ENCODE measurements around the gene ASCL3. TPM values are rescaled to one million over a fixed set of nuclear protein-coding genes. Genes with fewer than 3 reads are reported as not detected.

ASCL3 gene
- polyA plus RNA-seq, 1 donor (not counting 4 experiments of a cell fraction or from before 2014, with no cell fraction given), result not detected

GRCh38 chr11:8917157-8917825 lies 25.5 kb downstream of the ASCL3 start:
- Histone ChIP-seq H3K4me1 (ENCODE audit: control insufficient read depth, extremely low read depth, insufficient read depth, low read length) (peaks cover 32% of the 10 kb centered on the region), H3K9me3 (ENCODE audit: control insufficient read depth, low read depth, low read length) (no peaks in the 10 kb centered on the region), H3K79me2 (ENCODE audit: control insufficient read depth, insufficient read depth, low read length) (peaks cover 13% of the 10 kb centered on the region), H3K4me3 (ENCODE audit: control insufficient read depth in 2 of 3, extremely low read depth in 1 of 3, insufficient read depth in 2 of 3, low read depth in 1 of 3, low read length in 3 of 3) (no peak overlapping the region), H3K4me2 (ENCODE audit: control insufficient read depth, extremely low read depth, insufficient read depth, low read depth, low read length) (peak overlapping the region; percentile 13), H3K9me1 (ENCODE audit: control insufficient read depth, extremely low read depth, insufficient read depth, low read length) (no peaks in the 10 kb centered on the region), H3K9ac (ENCODE audit: control insufficient read depth, extremely low read depth, insufficient read depth, low read length) (no peak overlapping the region), H3K36me3 (ENCODE audit: control insufficient read depth in 2 of 2, extremely low read depth in 1 of 2, insufficient read depth in 2 of 2, low read length in 2 of 2) (peaks cover 21 to 32% of the 10 kb centered on the region in 2 experiments), H3K27ac (ENCODE audit: control insufficient read depth, insufficient read depth, low read length) (no peak overlapping the region), H2AFZ (ENCODE audit: control insufficient read depth, low read length) (no peak overlapping the region), H3K27me3 (ENCODE audit: control insufficient read depth, extremely low read depth, insufficient read depth, low read length) (no peaks in the 10 kb centered on the region), H4K20me1 (ENCODE audit: control insufficient read depth, extremely low read depth, insufficient read depth, low read length) (no peaks in the 10 kb centered on the region)
- no peak for TF ChIP-seq EZH2 (IDR thresholded peaks at IDR 0.05; ENCODE audit: low read length)
- TF ChIP-seq CTCF (optimal IDR thresholded peaks at IDR 0.05 in 1 of 3, IDR thresholded peaks at IDR 0.05 in 1 of 3, conservative IDR thresholded peaks at IDR 0.05 in 1 of 3; ENCODE audit: extremely low read depth in 1 of 3, insufficient read depth in 2 of 3, low read length in 3 of 3), result no peak
- dilution Hi-C loops (cut with MboI; ENCODE audit: extremely low pct_ligation_motif_present, low sequenced_read_pairs), result no loop called here
- no peak for DNase-seq (ENCODE audit: low read depth, low spot score)
- peak; percentile 82 for FAIRE-seq

DNA sequence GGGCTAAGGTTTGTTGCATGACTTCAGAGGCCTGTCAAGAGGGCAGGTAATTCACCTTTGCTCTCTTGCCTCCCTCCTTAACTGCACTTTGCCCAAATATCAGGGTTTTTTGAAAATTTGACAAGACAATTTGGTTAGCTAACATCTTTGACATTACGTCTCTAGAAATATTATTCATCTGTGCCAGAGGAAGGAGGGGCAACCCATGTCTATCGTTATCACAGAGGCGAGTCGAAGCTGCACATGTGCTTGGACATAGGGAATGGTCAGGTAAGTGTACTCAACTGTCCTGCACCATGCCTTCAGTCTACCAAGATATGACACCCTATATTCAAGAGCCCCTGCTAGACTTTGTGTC lies 28.2 kb downstream of the ASCL3 start:
- dilution Hi-C loops (cut with MboI; ENCODE audit: extremely low pct_ligation_motif_present, low sequenced_read_pairs), result no loop called here
- H3K9me1 ChIP-seq (ENCODE audit: control insufficient read depth, extremely low read depth, insufficient read depth, low read length), result no peaks in the 10 kb centered on the region
- no peaks in the 10 kb centered on the region for H3K9me3 ChIP-seq (ENCODE audit: control insufficient read depth, low read depth, low read length)
- FAIRE-seq (no peak), DNase-seq (ENCODE audit: low read depth, low spot score) (no peak)
- H3K4me2 ChIP-seq (ENCODE audit: control insufficient read depth, extremely low read depth, insufficient read depth, low read depth, low read length), result no peak overlapping the region
- H3K27ac ChIP-seq (ENCODE audit: control insufficient read depth, insufficient read depth, low read length), result no peak overlapping the region
- peaks cover 44% of the 10 kb centered on the region for H3K4me1 ChIP-seq (ENCODE audit: control insufficient read depth, extremely low read depth, insufficient read depth, low read length)
- H3K36me3 ChIP-seq (ENCODE audit: control insufficient read depth in 2 of 2, extremely low read depth in 1 of 2, insufficient read depth in 2 of 2, low read length in 2 of 2), result peaks cover 8 to 30% of the 10 kb centered on the region in 2 experiments
- H2AFZ ChIP-seq (ENCODE audit: control insufficient read depth, low read length), result no peak overlapping the region
- no peaks in the 10 kb centered on the region for H4K20me1 ChIP-seq (ENCODE audit: control insufficient read depth, extremely low read depth, insufficient read depth, low read length)
- H3K79me2 ChIP-seq (ENCODE audit: control insufficient read depth, insufficient read depth, low read length), result peaks cover 21% of the 10 kb centered on the region
- no peak for TF ChIP-seq EZH2 (IDR thresholded peaks at IDR 0.05; ENCODE audit: low read length)
- no peak for TF ChIP-seq CTCF (optimal IDR thresholded peaks at IDR 0.05 in 1 of 3, IDR thresholded peaks at IDR 0.05 in 1 of 3, conservative IDR thresholded peaks at IDR 0.05 in 1 of 3; ENCODE audit: extremely low read depth in 1 of 3, insufficient read depth in 2 of 3, low read length in 3 of 3)
- no peak overlapping the region for H3K4me3 ChIP-seq (ENCODE audit: control insufficient read depth in 2 of 3, extremely low read depth in 1 of 3, insufficient read depth in 2 of 3, low read depth in 1 of 3, low read length in 3 of 3)
- no peaks in the 10 kb centered on the region for H3K27me3 ChIP-seq (ENCODE audit: control insufficient read depth, extremely low read depth, insufficient read depth, low read length)
- H3K9ac ChIP-seq (ENCODE audit: control insufficient read depth, extremely low read depth, insufficient read depth, low read length), result no peak overlapping the region

All from keratinocyte (primary cell).